Jurkat, Clone E6-1 (cell line): ENCODE results near the gene SLC35E3.
A peak's percentile ranks its signal among the peaks of the same experiment; 100 is the strongest.
"Not testable (repeated sequence)": the region's sequence is repeated elsewhere in the genome, so short reads cannot be mapped to it uniquely, and the experiment has no call there.

Experiments used
- DNase-seq: peaks from one replicate; pipeline ENCODE4 v3.0.0-alpha.2; 2011; ENCODE audit warnings: low read depth, low spot score
- H3K4me3 ChIP-seq: 2 replicates; pipeline ENCODE4 v1.5.1; 2011; ENCODE audit warnings: mild to moderate bottlenecking, low read length, control low read depth, moderate library complexity

The SLC35E3 gene

GRCh38 chr12:68808388-68809189 is 62.6 kb downstream of the SLC35E3 start:
- peak overlapping the region; percentile 90 for H3K4me3 ChIP-seq
- peak; percentile 23 for DNase-seq

DNA sequence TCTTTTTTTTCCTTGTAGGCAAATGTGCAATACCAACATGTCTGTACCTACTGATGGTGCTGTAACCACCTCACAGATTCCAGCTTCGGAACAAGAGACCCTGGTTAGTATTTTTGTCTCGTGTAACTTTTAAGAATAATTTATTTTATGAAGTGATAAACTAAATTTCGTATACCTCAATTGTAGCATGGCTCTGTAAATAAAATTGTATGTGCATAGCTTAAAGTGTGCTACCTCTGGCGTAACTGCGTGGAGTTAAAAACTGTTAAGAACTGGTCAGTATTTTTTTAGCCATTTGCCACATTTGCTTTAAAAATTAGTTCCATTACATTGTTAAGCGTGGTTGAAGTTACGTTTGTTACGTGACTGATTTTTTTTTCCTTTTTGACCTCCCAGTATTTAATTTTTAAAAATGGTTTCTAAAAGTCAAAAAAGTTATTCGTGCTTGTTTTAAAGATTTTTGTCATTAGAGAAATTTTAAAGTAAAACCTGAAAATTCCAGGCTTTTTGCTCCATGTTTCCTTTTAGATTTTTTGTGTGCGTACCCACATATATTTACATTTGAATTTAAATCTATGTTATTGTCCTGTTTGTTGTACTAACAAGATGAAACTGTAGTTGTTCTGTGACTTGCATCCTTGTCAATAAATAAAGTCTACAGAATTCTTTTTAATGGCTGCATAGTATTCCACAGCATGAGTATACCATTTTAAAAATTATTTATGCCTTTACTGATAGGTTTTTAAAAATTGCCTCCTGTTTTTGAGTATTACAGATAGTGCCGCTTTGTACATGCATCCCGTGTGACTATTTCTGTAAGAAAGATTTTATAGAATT is 63.4 kb downstream of the SLC35E3 start:
- no peak for DNase-seq
- H3K4me3 ChIP-seq: peak overlapping the region; percentile 90

- not testable (repeated sequence) for H3K4me3 ChIP-seq
These were observed 64.0 kb downstream of the SLC35E3 start for GRCh38 chr12:68810027-68810389.

GRCh38 chr12:68811573-68811972 is 65.6 kb downstream of the SLC35E3 start:
- H3K4me3 ChIP-seq, DNase-seq: not testable (repeated sequence)

More at GRCh38 chr12:68810027-68810389, 64.0 kb downstream of the SLC35E3 start:
- not testable (repeated sequence) for DNase-seq

GRCh38 chr12:68812553-68813241 is 66.7 kb downstream of the SLC35E3 start:
- no peak for DNase-seq
- no peak overlapping the region for H3K4me3 ChIP-seq

DNA sequence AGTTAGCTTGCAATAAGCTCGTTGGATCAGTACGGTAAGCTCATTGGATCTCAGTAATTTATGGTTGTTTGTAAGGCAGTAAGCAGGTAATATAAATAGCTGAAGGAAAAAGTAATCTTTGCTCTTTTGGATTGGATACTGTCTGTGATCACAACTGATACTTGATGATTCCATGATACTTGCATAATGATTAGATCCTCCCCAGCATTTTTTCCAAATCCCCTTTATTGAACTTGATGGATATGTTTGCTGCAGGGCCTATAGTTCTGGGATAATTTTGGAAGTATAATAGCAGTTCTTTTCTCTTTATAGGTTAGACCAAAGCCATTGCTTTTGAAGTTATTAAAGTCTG is 67.2 kb downstream of the SLC35E3 start:
- no peak overlapping the region for H3K4me3 ChIP-seq
- DNase-seq: no peak

- no peak overlapping the region for H3K4me3 ChIP-seq
- DNase-seq: no peak
These were observed 68.7 kb downstream of the SLC35E3 start for GRCh38 chr12:68814490-68815231.

- DNase-seq: no peak
- H3K4me3 ChIP-seq: no peak overlapping the region
These were observed 69.4 kb downstream of the SLC35E3 start for GRCh38 chr12:68815232-68815927.

DNA sequence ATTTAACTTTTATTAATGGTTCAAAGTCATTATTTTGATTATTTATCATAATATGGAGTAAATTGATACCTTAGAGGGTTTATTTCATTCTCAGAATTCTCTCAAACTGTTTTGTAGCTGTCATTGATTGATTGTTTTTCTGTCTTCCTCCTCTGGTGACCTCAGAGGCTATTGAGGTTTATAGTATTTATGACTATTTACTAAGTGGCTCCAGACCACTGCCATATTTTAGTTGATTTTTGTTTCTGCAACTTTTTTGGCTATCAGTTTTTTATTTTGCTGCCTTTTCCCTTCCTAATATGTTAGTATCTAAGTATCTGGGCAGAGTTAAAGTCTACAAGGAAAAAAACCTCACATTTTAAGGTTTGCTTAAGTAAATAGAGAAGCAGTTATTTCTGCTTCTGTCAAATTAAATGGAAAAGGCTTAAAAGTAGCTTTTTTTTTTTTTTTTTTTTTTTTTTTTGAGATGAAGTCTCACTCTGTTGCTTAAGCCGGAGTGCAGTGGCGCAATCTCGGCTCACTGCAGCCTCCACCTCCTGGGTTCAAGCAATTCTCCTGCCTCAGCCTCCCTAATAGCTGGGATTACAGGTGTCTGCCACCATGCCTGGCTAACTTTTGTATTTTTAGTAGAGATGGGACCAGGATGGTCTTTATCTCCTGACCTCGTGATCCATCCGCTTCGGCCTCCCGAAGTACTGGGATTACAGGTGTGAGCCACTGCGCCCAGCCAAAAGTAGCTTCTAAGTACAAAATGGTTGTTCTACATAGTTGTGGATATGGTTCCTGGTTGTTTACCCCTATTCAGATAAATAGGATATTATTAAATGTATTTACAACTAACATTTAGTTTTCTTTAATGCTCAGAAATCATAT is 70.2 kb downstream of the SLC35E3 start:
- no peak overlapping the region for H3K4me3 ChIP-seq
- no peak for DNase-seq

DNA sequence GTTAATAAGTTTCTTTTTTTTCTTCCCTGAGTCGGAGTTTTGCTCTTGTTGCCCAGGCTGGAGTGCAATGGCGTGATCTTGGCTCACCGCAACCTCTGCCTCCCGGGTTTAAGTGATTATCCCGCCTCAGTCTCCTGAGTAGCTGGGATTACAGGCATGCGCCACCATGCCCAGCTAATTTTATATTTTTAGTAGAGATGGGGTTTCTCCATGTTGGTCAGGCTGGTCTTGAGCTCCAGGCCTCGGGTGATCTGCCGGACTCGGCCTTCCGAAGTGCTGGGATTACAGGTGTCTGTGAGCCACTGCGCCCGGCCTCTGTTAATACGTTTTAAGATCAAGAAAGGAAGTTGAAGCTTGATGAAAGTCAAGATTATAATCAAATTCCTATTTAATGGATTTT is 73.5 kb downstream of the SLC35E3 start:
- not testable (repeated sequence) for H3K4me3 ChIP-seq, DNase-seq

DNA sequence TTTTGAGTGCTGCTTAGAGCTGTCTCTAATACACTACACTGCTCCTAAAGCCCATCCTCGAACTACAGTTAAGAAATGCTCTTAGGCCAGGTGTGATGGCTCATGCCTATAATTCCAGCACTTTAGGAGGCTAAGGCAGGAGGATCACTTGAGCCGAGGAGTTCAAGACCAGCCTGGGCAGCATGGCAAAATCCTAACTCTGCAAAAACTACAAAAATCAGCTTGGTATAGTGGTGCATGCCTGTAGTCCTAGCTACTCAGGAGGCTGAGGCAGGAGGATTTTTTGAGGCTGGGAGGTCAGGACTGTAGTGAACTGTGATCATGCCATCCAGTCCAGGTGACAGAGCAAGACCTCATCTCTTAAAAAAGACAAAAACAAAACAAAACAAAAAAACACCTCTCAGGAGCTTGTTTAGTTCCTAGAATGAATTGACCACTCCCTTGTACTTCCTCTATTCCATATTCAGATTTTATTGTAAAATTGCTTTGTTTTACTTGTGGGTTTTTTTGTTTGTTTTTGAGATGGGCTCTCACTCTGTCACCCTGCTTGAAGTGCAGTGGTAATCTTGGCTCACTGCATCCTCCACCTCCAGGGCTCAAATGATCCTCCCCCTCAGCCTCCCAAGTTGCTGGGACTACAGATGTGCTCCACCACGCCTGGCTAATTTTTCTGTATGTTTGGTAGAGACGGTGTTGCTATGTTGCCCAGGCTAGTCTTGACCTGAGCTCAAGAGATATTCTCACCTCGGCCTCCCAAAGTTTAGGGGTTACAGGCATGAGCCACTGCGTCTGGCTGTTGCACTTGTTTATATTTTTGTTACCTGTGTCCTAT is 75.6 kb downstream of the SLC35E3 start:
- no peak for DNase-seq
- H3K4me3 ChIP-seq: no peak overlapping the region

DNA sequence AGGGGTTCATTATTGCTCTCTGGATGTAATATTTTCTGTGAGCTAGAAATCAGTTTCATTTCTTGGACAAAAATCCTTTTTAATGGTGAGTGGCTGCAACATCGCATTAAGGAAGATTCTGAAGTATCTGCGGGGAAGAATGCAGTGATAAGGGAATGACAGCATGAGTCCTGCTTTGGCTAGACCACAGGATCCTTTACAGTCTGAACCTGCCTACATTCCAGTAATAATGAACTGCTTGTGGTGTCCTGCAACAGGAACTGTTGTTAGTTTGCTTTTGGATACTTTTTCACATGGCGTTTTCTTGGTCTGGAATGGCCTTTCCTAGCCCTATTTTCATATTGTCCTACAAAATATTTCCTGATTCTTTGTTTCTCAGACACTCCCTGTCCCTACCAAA is 77.7 kb downstream of the SLC35E3 start:
- DNase-seq: no peak

DNA sequence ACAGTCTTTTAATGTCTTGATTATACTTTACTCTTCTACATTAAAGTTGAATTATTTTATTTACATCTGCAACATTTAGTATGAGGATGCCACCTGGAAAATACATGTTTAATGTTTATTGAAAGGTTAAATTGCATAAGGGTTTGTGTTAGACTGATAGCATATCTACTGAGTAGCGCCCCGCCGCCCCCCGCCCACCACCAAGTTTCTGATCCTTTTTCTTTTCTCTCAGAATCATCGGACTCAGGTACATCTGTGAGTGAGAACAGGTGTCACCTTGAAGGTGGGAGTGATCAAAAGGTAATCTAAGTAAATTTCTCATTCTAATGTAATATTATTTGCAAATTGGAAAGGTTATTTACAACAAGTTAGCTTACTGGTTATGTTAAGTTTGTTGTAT is 78.2 kb downstream of the SLC35E3 start:
- H3K4me3 ChIP-seq: no peak overlapping the region
- DNase-seq: no peak

More for the DNA sequence above, 77.7 kb downstream of the SLC35E3 start:
- no peak overlapping the region for H3K4me3 ChIP-seq

DNA sequence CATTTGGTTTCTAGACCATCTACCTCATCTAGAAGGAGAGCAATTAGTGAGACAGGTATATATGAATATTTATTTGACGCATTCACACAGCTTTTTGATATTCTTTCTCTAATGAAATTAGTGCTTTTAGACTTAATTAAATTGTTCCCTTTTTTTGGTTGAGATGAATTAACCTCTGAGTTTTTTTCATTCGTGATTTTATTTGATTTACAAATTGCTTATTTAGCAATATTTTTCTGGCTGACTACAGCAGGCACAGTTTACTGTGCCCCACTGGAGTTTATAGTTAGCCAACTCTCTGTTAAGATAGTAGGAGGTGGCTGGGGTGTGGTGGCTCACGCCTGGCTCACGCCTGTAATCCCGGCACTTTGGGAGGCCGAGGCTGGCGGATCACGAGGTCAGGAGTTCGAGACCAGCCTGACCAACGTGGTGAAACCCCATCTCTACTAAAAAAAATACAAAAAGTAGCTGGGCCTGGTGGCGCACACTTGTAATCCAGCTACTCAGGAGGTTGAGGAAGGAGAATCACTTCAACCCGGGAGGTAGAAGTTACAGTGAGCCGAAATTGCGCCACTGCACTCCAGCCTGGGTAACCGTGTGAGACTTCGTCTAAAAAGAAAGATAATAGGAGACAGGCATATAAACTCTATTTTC is 78.7 kb downstream of the SLC35E3 start:
- no peak for DNase-seq
- no peak overlapping the region for H3K4me3 ChIP-seq

GRCh38 chr12:68825569-68826217 is 79.7 kb downstream of the SLC35E3 start:
- no peak overlapping the region for H3K4me3 ChIP-seq
- DNase-seq: no peak
